Fibroblast of upper back skin (primary cell): ENCODE data around the gene RASGRP2.
"Not testable (repeated sequence)": the region's sequence is repeated elsewhere in the genome, so short reads cannot be mapped to it uniquely, and the experiment has no call there.

Source experiments
- DNase-seq: peaks from one replicate; pipeline ENCODE4 v3.0.0-alpha.2; 2013

Gene RASGRP2

DNA sequence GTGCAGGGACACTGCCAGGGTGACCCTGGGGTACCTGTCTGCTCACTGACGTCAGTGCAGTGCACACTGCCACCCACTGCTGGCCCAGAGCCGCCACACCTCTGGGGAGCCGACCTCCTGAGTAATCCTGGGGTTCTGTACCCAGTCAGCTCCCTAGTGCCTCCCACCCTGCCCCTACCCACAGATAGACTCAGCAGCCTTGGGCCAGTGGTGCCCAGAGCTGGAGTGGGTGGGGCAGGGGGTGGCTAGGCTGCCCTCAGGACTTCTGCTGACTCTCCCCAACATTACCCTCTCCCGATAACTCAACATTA lies 26.7 kb downstream of the RASGRP2 start:
- DNase-seq = no peak

DNA sequence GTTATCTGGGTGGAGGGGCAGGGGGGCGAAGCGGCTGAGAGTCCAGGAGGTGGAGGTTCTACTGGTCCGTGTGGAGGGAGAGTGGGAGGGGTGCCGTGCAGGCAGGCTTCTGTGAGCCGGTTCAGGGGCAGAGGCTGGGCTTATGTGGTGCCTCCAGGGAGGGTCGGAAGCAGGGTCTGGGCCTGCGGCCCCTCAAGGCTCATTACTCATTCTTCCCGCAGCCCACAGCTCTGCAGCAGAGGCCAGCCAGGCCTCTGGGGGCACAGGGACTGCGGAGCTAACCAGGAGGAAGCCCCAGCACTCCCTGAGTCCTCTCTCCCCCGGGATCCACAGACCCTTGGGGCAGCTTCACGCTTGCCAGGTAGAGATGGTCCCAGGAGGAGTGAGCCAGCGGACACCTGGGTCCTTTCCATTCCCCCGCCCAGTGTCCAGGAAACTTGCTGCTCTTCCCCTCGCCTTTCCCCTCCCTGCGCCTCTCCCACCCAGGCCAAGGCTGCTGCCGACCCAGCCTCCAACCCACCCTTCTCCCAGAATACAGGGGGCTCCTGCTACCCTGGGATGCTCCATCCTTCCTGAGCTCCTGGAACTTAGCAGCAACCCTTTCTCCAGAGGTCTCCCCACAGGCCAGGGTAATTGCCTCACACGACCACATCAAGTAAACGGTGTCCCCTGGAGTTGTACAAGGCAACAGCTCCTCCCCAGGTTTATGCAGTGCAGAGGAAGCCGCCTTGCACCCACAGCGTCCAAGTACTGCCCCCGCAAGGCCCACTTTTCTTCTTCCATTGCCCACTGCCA lies 27.3 kb downstream of the RASGRP2 start:
- no peak for DNase-seq

DNA sequence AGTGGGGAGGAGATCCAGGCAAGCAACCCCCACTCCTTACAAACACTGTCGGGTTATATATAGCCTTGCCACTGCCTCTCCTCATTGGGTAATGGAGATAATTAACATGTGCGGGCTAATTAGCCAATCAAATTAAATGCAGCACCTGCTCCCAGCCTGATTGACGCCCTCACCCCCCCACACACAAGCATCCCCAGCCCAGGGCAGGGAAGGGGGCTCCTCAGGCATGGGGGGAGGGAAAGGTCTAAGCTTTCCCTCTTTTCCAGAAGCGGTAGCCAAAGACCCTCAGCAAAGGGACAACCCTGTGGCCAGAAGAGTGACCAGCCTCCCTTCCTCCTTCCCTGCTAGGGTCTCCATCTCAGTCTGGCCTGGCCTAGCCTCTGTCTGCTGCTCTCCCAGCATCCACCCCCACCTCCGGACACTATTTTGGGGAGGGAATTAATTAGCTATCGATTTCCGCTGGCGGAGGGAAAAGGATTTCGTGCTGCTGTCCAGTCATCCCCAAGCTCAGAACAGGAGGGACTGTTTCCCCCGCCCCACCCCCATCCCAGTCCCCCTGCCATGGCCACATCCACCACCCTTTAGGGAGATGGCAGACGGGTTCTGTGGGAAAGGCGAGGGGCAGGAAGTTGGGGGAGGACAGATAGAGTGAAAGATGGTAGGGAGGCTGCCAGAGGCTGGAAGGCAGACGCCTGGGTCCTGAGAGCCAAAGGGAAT lies 28.0 kb downstream of the RASGRP2 start:
- DNase-seq = no peak

DNA sequence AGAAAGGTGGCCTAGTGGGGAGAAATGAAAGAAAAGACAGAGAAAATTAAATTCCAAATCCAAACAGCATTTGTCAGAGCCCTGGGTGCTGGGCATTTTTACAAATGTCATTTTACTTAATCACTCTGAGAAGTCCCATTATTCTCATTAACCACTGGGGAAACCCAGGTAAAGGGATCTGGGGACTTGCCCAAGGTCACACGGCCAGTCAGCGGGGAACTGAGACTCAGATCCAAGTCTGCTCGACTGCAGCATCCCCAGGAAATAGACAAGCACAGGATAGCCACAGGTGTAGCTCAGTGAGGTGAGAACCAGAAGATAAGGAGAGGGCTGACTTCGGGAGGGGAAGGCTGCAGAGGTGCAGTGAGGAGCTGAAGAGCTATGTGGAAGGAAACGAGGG lies 28.8 kb downstream of the RASGRP2 start:
- no peak for DNase-seq

DNA sequence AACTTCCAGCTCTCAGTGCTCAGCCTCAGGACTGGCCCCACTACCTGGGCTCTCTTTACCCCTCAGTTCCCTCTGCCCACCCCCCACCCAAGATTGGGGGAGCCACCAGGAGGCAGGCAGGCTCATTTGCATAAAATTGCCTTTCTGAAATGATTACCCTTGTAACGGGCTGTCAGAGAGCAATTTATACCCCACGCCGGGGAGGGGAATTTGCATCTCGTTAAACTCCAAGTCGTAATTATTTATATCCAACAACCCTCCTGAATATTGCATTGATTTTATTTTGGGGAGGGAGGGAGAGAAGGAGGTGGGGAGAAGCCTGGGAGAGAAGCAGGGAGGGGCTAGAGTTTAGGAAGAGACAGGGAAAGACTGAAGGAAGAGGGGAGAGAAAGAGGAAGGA lies 29.3 kb downstream of the RASGRP2 start:
- DNase-seq = no peak

DNA sequence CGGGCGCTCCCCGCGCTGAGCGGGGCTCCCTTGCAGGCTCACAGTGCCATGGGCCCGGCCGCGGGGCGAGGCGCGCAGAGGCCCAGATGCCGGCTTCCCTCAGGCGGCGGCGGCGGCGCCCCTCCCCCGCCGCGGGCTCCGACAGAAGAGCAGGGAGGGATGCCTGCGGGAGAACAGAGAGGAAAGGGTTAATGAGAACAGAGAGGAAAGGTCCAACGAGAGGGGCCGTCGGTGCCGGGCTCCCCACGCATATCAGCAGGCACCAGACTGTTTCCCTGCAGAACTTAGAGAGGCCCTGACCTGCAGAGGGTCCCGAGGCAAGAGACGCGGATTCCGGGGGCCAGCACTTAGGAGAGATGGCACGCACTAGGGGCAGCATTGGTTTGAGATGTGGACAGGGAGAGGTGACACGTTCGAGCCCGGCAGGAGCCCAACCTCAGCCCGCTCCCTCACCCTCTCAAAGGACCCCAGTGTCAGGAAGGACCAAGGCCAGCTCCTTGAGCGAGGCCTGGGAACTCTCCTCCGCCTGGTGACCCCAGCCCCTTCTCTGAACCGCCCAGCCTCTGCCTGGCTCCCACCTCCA lies 30.1 kb downstream of the RASGRP2 start:
- DNase-seq = no peak

DNA sequence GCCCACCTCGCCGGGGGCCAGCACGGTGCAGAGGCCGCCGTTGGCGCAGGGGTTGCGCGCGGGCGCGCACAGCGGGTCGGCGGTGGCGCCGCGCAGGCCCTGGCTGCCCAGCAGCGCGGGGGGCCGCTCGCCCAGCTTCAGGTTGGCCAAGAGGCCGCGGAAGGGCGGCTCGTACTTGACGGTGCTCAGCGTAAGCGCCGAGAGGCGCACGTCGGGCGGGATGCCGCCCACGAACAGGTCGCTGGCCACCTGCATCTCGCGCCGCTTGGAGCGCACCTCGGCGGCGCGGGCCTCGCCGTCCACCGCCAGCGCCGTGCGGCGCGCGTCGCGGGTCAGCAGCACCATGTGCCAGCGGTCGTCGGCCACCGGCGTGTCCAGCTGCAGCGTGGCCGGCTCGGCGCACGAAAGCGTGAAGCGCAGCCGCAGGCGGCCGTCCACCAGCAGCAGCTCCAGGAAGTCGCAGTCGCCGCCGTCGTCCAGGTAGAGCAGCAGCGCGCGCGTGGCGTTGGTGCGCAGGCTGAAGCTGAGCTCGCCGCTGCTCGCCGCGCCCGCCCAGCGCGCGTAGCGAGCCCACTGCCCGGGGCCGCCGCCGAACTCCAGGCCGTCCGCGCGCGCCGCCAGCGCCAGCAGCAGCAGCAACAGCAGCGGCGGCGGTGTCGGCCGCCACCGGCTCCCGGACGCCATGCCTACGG lies 30.8 kb downstream of the RASGRP2 start:
- DNase-seq = peak; percentile 18

DNA sequence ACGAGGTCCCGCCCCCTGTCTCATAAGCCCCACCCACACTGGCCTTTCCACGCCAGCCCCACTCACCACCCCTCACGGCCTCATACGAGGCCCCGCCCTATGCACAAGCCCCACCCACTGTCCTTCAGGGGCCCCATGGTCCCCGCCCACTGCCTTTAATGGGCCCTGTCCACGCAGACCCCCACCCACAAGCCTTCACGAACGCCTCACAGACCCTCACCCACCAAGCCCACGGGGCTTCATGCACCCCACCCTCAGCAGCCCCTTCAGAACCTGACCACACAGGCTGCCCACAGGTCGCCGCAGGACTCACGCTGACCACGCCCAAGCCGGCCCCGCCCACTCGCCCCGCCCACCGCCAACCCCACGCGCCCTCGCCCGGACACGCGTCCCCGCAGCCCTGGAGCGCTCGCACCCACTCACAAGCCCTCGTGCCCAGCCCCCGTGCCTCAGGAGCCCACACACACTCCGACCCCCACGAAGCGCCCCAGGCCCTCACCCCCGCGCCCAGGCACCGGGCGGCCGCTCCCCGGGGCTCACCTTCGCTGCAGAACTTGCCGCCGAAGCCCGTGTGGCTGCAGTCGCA lies 31.4 kb downstream of the RASGRP2 start:
- DNase-seq = no peak

DNA sequence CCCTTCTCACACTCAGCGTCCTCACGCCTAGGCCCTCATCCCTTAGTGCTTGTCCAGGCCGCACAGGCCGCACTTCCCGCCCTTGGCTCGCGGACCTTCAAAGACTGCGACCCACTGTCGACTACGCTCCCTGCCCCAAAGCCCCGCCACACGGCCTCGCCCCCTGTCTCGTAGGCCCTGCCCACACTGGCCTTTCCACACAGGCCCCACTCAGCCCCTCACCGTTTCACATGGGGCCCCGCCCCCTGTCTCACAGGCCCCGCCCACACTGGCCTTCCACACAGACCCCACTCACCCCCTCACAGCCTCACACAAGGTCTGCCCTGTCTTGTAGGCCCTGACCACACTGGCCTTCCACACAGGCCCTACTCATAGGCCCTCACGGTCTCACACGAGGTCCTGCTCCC lies 32.0 kb downstream of the RASGRP2 start:
- DNase-seq = no peak

DNA sequence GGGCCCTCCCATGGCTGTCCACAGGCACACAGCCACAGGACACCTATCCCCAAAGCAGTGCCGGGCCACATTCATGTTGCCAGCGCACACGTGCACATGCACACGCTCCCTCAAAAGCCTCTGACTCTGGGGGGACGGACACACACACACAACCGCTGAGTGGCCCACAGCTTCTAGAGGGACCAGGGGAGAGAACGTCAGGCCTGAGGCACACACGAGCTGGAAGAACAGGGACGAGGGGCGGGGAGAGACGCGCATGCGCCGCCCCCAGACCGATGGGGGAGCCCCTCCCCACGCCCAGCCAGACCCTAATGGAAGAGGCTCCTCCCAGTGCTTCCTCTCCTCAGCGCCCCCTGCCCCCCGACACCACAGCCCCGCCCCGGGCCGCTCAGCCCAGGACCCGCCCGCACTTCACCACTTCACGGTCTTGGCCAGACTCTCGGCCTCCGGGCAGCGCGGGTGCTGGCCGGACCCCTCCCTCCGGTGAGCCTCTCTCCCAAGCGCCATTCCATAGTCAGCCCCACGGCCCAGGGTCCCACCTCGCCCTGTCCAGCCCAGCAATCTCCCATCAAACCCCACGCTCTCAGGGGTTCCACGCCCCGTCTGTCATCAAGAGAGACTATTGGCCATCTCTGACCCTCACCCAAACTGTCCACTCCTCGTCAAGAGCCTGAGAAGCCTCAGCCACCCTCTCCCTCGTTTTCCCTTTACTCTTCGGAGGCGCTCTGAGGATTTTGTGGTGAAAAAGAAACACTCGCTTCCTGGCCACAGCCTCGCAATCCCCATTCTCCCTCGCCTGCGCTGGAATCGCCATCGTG lies 32.6 kb downstream of the RASGRP2 start:
- no peak for DNase-seq

DNA sequence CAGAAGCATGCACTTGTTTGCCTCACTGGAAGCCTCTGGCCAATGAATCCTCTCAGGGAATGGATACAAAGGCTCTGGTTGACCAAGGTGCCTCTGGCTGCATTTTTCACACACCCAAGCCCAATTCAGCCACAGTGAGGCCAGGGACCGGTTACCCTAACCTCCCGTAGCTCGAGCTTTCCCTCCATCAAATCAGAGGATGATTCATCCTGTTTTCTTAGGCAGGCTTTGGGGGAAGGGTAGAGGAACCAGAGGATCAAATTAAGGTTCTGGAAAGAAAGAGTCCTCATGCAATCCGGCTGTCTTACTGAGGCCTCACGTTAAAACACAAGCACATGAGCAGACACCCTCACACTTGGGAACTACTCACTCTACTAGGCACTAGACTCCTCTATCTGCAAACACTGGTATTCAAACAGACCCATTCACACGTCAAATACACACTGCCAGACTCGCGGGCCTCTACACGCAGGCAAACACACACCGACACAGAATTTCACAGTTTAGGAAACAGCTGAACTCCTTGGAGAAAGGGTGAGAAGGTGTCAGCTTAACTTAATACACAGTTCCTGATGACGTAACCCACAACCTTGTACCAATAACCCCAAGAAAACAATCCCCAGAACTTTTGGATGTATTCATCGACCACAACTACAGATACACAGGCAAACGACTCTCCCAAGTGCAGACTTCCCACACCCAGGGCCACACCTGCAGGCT lies 33.4 kb downstream of the RASGRP2 start:
- peak; percentile 47 for DNase-seq

DNA sequence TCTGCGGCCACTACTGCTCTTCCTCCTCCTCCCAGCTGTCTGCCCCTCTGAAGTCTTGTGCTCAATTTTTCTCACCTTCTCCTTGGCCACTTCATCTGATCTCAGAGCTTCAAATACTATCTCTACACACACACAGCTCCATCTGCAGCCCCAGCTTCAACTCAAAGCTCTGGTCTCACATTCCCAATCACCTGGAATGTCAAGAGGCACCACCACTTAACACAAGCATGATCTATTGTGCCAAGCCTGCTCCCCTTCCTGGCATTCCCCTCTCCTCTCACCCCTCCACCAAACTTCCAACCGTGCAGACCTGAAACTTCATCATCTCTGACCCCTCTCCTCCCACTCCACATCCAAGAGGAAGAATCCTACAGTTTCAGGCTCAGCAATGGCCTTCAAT lies 38.4 kb downstream of the RASGRP2 start:
- no peak for DNase-seq

DNA sequence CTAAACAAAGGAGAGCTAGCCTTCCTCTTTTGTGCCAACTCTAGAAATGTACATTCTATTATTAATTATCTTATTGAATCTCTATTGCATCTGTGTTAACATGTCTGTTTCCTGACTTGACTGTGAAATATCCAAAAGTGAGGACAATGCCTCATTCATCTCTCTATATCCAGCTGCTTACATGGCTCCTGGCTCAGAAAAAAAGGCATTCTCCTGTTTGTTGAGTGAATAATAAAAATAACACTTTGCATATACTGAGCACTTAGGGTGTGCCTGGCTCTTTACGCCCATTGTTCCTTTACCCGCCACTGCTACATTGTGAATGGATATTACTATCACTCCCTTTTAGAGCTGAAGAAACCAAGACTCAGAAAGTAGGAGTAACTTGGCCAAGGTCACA lies 40.9 kb downstream of the RASGRP2 start:
- no peak for DNase-seq

DNA sequence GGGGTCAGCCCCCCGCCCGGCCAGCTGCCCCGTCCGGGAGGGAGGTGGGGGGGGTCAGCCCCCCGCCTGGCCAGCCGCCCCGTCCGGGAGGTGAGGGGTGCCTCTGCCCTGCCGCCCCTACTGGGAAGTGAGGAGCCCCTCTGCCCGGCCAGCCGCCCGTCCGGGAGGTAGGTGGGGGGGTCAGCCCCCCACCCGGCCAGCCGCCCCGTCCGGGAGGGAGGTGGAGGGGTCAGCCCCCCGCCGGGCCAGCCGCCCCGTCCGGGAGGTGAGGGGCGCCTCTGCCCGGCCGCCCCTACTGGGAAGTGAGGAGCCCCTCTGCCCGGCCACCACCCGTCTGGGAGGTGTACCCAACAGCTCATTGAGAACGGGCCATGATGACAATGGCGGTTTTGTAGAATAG lies 42.0 kb downstream of the RASGRP2 start:
- DNase-seq = not testable (repeated sequence)

DNA sequence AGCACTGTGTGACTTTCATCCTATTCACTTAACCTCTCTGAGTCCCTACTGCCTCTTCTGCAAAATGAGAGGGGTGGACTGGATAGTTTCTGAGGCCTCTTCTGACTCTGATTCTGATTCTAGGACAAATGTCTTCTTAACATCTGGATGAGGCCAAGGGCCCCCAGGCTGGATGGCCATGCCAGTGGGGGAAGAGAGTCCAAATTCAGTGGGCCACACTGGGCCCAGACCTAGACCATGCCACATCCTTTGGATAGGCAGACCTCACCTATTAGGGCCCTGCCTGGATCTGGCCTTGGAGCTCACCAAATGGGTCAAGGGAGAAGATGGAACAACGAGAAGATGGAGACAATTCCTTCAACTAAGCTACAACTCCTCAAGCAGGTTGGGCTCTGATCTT lies 45.5 kb downstream of the RASGRP2 start:
- DNase-seq = no peak

DNA sequence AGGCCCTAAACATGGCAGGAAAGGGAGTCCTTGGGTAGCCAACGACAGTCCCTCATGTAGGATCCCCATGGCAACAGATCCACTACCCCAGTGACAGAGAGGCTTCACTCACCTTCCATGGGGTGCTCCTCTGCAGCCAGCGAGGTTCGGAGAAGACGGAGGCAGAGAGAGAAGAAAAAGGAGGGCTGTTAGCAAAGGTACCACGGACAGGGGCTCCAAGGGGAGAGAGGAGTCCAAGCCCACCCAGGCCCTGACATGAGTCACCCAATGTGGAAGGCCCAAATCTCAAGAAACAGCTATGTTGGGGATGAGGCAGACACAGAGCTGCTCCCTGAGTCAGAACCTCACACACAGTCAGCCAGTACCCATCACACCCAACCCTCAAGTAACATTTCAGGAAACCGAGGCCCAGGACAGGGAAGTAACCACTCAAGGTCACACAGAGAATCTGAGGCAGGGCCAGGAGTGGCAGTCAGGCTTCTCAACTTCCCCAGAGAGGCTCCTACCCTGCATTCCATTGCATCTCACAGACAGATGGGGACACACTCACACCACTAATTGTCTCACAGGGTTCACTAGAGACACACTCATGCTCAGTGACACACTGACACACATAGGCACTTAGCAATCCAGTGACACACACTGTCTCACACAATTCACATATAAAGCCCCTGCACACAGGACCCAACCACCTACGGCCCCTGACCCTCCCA lies 46.1 kb downstream of the RASGRP2 start:
- DNase-seq = no peak

DNA sequence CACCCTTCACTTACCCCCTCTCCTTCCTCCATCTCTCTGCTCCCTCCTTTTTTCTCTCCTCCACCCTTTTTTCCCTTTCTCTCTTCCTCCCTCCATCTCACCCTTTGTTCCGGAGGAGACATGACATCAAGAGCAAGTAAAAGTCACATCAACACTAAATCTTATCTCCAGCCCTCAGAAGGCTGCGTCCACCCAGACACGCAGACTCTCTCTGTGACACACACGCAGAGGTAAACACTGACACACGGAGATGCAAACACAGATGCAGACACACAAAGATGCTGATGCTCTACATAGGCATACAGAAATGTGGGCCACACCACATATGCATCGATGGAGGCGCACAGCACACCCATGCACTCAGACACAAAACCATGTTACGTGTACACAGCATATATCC lies 47.9 kb downstream of the RASGRP2 start:
- DNase-seq = no peak

DNA sequence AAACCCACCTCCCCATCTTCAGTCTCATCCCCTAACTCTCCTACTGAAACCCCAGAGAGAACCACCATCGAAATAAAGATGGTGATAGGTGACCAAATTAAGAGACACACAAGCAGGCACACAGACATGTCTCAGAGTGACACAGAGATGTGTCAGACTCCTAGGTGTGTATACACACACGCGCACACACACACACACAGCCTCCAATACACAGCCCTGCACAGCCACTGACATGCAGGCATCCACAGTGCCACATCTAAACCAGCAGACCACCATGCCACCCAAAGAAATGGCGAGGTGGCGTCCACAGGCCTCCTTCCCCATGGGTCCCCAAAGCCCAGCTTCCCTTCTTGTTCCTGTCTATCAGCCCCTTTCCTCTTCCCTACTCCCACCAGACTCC lies 48.4 kb downstream of the RASGRP2 start:
- DNase-seq = no peak

DNA sequence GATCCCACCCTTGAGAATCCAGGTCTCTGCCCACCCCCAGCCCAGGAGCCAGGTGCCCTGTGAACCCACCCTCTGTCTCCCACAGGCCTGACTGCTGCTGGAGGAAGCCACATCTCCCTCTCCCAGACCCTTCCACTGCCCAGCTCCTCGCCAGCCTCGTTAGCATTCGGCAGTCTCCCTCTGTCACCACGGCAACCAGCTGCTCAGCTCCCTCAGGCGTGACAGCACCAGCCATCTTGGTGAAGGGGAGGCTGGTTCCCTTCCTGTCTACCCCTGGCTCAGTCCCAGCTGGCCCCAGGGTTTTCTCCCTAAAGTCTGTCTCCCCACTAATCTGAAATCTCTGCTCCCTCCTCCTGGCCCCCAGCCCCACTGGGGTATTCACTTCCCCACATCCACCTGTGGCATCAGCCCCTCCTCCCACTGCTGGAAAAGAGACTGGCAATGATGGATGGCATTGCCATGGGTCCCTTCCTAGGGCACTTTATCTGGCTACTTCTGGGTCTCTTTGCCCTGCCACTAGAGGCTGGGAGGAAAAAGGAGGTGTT lies 49.0 kb downstream of the RASGRP2 start:
- no peak for DNase-seq

DNA sequence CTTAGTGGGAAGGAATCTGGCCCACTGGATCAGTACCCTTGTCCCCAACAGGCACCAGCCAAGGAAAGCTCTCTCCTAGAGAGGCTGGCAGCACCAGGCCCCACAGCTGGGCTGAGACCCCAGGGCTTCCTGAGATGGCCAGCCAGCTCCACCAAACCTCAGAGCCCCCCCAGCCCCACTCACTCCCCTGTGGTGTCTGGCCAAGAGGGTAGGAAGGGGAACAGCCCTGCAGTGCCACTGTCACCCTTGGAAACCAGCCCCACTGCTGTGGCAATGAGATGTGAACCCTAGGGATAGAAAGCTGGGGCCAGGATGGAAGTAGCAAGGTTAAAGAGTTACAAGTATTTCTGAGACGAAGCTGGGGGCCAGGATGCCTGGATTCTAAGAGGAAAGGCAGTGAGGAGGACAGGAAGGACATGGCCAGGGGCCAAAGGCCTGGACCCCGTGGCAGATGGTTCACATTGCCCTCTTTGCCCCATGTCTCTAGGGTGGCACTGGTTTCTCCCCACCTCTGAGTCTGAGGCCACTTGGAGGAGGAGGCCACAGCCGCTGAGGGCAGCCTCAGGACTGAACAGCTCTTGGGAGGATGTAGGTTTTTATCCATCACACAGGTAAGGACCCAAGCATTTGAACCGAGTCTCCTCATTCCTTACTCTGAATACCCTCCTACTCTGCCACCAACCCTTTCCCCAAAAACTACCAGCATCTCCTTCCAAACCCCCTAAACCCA lies 49.8 kb downstream of the RASGRP2 start:
- DNase-seq = no peak
